SKM-1 (cell line): ENCODE data around the gene SYNGR4.
"Not testable (repeated sequence)": the region's sequence is repeated elsewhere in the genome, so short reads cannot be mapped to it uniquely, and the experiment has no call there.

Experiments used
- DNase-seq: peaks from one replicate; lab custom pipeline; 2025; ENCODE audit not compliant: unreplicated experiment; lab: John Stamatoyannopoulos, UW

SYNGR4 gene

DNA sequence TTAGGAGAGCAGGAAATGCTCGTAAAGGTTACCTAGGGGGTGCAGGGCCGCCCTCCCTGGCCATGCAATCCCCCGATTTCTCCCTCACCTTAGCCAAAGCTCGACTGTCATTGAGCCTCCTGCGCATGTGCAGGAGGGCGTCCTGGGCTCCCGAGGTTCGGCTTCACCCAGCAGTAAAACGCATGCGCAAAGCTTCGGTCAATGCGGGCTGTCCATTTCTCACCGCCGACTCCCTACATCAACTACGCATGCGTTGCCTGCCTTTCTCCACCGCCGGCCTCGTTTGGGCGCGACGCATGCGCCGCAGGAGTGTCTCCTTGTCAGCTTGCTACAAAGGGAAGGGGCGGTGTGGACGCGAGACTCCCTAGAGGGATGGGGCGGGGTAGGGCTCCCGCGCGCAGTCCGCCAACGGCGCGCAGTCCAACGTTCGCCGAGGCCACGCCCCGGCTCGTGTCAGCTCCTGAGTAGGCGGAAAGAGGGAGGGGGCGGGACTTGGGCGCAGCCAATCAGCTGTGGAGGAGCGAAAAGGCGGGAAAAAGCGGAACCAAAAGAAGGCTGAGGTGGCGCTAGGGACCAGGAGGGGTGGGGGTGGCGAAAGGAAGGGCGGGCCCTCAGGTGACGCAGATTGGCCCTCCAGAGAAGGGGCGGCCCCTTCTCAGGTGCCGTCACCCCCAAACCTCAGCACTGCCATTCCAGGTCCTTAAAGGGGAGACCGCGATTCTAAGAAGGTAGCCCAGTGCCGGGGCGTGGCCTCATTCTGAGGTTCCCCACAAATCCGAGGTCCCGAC, at the start of gene SYNGR4, which contains the start of gene TMEM143:
Gene SYNGR4 (plus strand): TSS at position 558 of the 788 bp plus-strand sequence. CDS start 1,476 bp downstream, outside the sequence.
Gene TMEM143 (minus strand): TSS at position 131 of the 788 bp plus-strand sequence. CDS start 20 bp downstream, at position 111.
- peak; percentile 92 for DNase-seq

GRCh38 chr19:48315712-48316111, 48.5 kb upstream of the SYNGR4 start:
- DNase-seq = no peak

GRCh38 chr19:48317708-48317960, 46.5 kb upstream of the SYNGR4 start:
- not testable (repeated sequence) for DNase-seq

GRCh38 chr19:48318286-48318987, 45.7 kb upstream of the SYNGR4 start:
- DNase-seq = no peak

- no peak for DNase-seq
Observed at GRCh38 chr19:48319647-48320541, 44.3 kb upstream of the SYNGR4 start.

DNA sequence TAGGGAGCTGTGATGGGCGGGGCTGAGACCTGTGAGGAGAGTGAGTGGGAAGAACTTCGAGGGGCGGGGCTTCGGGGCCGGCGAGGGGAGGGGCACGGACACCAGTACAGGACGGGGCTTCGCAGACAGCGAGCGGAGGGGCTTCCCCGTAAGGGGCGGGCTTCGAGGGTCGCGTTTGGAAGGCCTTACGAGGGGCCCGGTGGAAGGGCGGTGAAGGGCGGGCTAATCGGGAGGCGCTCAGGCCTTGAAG, 42.9 kb upstream of the SYNGR4 start:
- peak; percentile 51 for DNase-seq

DNA sequence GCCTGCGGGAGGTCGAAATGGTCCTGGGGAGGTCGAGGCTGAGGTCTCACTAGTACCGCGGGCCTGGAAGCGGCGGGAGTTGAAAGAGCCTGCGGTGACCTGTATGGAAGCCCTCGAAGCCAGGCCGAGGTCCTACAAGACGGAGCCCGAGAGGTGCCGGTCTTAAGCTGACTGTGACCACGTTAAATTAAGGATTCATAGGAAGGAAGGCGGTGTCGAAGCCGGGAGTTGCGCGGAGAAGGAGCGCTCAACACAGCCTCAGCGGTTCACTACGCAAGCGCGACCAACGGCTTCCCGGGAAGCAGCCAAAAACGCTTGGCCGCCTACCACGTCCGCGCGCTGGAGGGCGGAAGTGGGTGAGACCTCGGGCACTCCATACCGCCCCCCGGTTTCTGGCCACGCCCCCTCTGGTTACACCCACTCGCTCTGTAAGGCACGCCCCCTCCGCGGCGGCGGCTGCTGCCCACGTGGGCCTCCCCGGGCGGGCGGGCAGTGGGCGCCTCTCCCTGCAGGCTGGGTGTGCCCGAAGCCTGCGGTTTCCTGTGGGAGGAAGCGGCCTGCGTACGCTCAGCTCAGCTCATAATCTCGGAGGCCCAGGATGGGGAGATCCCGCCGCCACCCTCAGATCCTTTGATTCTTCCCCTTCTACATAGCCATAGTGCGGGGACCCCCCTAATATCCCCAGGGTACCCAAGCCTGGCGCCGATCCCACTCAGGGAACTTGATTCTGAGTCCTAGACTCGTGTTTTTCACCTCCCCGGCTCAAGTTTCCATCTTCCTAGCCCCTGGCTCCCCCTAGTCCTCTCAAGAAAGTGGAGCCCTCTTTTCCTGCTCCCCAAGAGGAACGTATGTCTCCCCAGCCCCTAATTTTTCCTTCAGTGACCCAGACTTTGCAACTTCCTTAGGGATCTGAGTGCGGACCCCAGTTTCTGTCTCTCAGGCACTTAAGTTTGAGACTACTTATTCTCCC, 42.3 kb upstream of the SYNGR4 start:
- DNase-seq = peak; percentile 72

GRCh38 chr19:48325265-48325910, 38.8 kb upstream of the SYNGR4 start, which contains the start of gene EMP3:
Gene EMP3, plus strand, starts transcription at chr19:48325552. Its CDS starts 1,293 bp downstream, at chr19:48326845.
- peak; percentile 64 for DNase-seq

GRCh38 chr19:48329167-48329891, 34.8 kb upstream of the SYNGR4 start:
- DNase-seq = no peak

GRCh38 chr19:48330012-48330681, 34.0 kb upstream of the SYNGR4 start:
- no peak for DNase-seq

GRCh38 chr19:48332351-48332661, 31.9 kb upstream of the SYNGR4 start:
- no peak for DNase-seq

GRCh38 chr19:48332662-48333466, 31.3 kb upstream of the SYNGR4 start:
- DNase-seq = no peak

DNA sequence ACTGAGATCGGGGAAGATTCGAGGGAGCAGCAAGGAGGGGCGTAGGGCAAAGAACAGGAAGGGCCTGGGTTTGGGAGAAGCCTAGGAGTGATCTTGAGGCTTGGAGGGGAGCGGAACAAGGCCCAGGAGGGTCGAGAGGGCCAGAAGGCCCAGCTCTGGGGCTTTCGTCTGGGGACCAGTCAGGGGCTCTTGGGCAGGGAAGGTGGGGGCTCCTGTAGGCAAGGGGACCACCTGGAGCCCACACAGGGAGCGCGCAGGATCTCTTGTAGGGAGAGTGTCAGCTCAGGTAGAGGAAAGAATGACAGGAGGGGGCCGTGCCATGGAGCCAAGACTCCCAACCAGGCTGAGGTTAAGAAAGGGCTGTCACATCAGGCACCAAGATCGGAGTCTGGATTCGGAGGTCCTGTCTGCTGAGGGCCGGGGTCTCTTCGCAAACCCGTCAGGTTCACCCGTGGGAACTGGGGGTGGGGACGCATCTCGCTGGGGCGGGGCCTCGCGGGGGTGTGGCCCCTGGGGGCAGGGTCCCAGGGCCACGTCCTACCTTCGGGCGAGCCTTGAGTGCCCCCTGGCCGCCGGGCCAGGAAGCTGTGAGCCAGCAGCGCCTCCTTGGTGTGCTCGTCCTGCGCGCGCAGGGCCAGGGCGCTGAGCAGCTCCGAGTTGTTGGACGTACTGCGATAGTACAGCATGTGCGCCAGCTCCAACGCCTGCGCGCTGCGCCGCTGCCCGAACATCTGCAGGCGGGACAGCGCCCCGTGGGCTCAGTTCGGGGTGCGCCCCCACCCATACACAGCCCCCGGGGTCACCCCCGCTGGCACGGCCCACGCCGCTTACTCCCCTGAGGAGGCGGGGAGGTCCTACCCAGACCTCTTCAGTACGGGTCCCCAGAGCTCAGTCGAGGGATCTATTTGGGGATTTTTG, 30.4 kb upstream of the SYNGR4 start:
- DNase-seq = no peak

GRCh38 chr19:48338253-48338755, 25.9 kb upstream of the SYNGR4 start:
- DNase-seq = no peak

DNA sequence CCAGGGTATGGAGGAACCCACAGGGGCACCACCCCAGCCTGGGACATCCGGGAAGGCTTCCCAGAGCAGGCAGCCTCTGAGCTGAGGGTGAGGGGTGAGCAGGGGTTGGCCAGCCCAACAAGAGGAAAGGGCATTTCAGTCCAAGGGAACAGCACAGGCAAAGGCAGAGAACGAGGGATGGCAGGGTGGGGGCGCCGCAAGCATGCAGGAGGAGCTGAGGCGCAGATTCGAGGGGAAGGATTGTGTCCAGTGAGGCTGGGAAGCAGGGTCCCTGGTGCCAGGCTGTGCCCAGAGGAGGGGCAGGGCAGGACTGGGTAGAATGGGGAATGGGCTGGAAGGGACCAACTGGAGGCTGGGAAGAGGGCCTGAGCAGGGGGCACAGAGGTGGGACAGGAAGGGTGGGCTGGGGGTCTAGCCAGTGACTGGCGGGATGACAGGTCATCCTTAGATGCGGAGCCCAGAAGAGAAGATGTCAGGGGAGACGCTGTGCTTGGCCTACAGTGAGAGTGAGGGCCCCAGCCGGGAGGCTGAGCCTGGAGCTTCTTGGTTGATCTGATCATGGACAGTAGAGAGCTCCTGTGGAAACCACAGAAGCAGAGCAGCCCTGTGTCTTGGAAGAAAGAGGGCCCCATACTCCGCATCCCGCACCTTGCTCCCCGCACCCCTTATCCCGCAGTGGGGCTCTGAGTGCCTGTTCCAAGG, 25.2 kb upstream of the SYNGR4 start:
- DNase-seq = no peak

GRCh38 chr19:48340995-48341394, 23.2 kb upstream of the SYNGR4 start:
- no peak for DNase-seq
